OCI-LY1 (cell line): ENCODE data around the gene OSMR.

Experiments used
- CTCF ChIP-seq: fragments of 200-600 bp; sonication (generic), shearing (Covaris generic); IDR thresholded peaks from 2 replicates; pipeline ENCODE4 v1.5.1; 2017; ENCODE audit warnings: mild to moderate bottlenecking, antibody characterized with exemption, low read length, moderate library complexity, mixed read lengths
- EZH2 ChIP-seq: fragments of 200-600 bp; sonication (generic), shearing (Covaris generic); IDR thresholded peaks from 2 replicates; pipeline ENCODE4 v1.8.0; 2017; ENCODE audit warnings: borderline replicate concordance, mixed run types, mild to moderate bottlenecking, antibody characterized with exemption, low read length, moderate library complexity, mixed read lengths

DNA sequence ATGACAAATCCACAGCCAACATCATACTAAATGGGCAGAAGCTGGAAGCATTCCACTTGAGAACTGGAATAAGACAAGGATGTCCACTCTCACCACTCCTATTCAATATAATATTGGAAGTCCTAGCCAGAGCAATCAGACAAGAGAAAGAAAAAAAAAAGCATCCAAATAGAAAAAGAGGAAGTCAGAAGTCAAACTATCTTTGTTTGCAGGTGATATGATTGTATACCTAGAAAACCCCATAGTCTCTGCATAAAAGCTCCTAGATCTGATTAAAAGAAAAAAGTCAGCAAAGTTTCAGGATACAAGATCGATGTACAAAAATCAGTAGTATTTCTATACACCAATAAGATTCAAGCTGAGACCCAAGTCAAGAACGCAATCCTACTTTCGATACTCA lies 66.1 kb downstream of the OSMR start:
- TF ChIP-seq CTCF (no peak), EZH2 (no peak)
